Measurements from ENCODE around the gene ISG20. TPM values are rescaled to one million over a fixed set of nuclear protein-coding genes. Genes with fewer than 3 reads are reported as not detected.

ISG20 gene
- total and polyA plus RNA-seq, 8 donors = 3.0 to 14.2 (median 7.2) TPM

- peaks cover 0 to 43% (median 17%) of the 10 kb centered on the region in 4 donors for H3K27me3 ChIP-seq
- peak overlapping the region in 1 of 4 donors; percentile 26 for H3K4me3 ChIP-seq
- peak; percentile 30 to 72 (median 51) for ATAC-seq
- WGBS, 2 donors = 2% methylated on average over 45 to 46 of the region's 46 CpGs
- no peaks in the 10 kb centered on the region for H3K36me3 ChIP-seq
- intact Hi-C loops (cut with DNase I) = no loop called here
- H3K27ac ChIP-seq = no peak overlapping the region
- no peaks in the 10 kb centered on the region for H3K9me3 ChIP-seq
- peaks cover 0 to 6% (median 0%) of the 10 kb centered on the region in 3 donors for H3K4me1 ChIP-seq
- FAIRE-seq = no peak
- no peak for TF ChIP-seq CTCF (IDR thresholded peaks at IDR 0.05)
- DNase-seq = peak in 3 of 6 donors; percentile 33 to 74 (median 68)
Measured at GRCh38 chr15:88604381-88605188, 34.2 kb upstream of the ISG20 start.

- DNase-seq = peak; percentile 45 to 88 (median 69)
- ATAC-seq = peak; percentile 77 to 97 (median 87)
- no peak overlapping the region for H3K27ac ChIP-seq
Measured at GRCh38 chr15:88605189-88606069, 33.4 kb upstream of the ISG20 start.

GRCh38 chr15:88606070-88606794 is 32.6 kb upstream of the ISG20 start:
- ATAC-seq = peak in 1 of 4 donors; percentile 24
- no peak for DNase-seq
- 11 to 12% methylated on average over 23 to 26 of the region's 26 CpGs for WGBS, 2 donors
- H3K27me3 ChIP-seq = peaks cover 0 to 43% (median 17%) of the 10 kb centered on the region in 4 donors
- FAIRE-seq = no peak
- peaks cover 0 to 6% (median 0%) of the 10 kb centered on the region in 3 donors for H3K4me1 ChIP-seq
- H3K27ac ChIP-seq = no peak overlapping the region
- no peaks in the 10 kb centered on the region for H3K36me3 ChIP-seq
- no peaks in the 10 kb centered on the region for H3K9me3 ChIP-seq
- TF ChIP-seq CTCF (IDR thresholded peaks at IDR 0.05) = no peak
- peak overlapping the region in 1 of 4 donors; percentile 26 for H3K4me3 ChIP-seq
- intact Hi-C loops (cut with DNase I) = no loop called here

More at GRCh38 chr15:88605189-88606069, 33.4 kb upstream of the ISG20 start:
- no peaks in the 10 kb centered on the region for H3K9me3 ChIP-seq
- H3K4me3 ChIP-seq = peak overlapping the region in 1 of 4 donors; percentile 26
- H3K4me1 ChIP-seq = peaks cover 0 to 6% (median 0%) of the 10 kb centered on the region in 3 donors
- no peaks in the 10 kb centered on the region for H3K36me3 ChIP-seq
- 3% methylated on average over 49 to 58 of the region's 58 CpGs for WGBS, 2 donors
- no peak for FAIRE-seq
- peaks cover 0 to 43% (median 17%) of the 10 kb centered on the region in 4 donors for H3K27me3 ChIP-seq
- TF ChIP-seq CTCF (IDR thresholded peaks at IDR 0.05) = no peak
- intact Hi-C loops (cut with DNase I) = no loop called here

GRCh38 chr15:88607951-88608350 is 30.9 kb upstream of the ISG20 start:
- H3K9me3 ChIP-seq = no peaks in the 10 kb centered on the region
- ATAC-seq (no peak), DNase-seq (no peak), FAIRE-seq (no peak)
- H3K4me3 ChIP-seq = no peak overlapping the region
- TF ChIP-seq CTCF (IDR thresholded peaks at IDR 0.05) = no peak
- H3K27ac ChIP-seq = no peak overlapping the region
- H3K27me3 ChIP-seq = peaks cover 0 to 43% (median 17%) of the 10 kb centered on the region in 4 donors
- H3K36me3 ChIP-seq = no peaks in the 10 kb centered on the region
- peaks cover 0 to 6% (median 0%) of the 10 kb centered on the region in 3 donors for H3K4me1 ChIP-seq
- intact Hi-C loops (cut with DNase I) = no loop called here
- 65 to 67% methylated on average over 1 of the region's 1 CpG for WGBS, 2 donors
